ENCODE measurements around the gene TSNAX.

GRCh38 chr1:231494439-231495110 is 33.9 kb upstream of the TSNAX start:
- TF ChIP-seq CTCF (IDR thresholded peaks at IDR 0.05) (no peak), ZFX (IDR thresholded peaks at IDR 0.05; ENCODE audit: borderline replicate concordance) (no peak)

All from 22Rv1 (cell line).